K562 (cell line): ENCODE results near the gene NUP62. TPM values are rescaled to one million over a fixed set of nuclear protein-coding genes. Genes with fewer than 3 reads are reported as not detected.
A peak's percentile ranks its signal among the peaks of the same experiment; 100 is the strongest.

ENCODE experiments used
- ATF4 ChIP-seq: fragments of 450-650 bp; formaldehyde crosslinking; IDR thresholded peaks from 2 replicates; pipeline ENCODE4 v1.4.0; 2022; ENCODE audit warnings: mild to moderate bottlenecking, moderate library complexity
- BACH1 ChIP-seq: fragments of 200-800 bp; sonication (Bioruptor generic); IDR thresholded peaks from 2 replicates; pipeline ENCODE4 v1.6.1; 2016; ENCODE audit warnings: missing genetic modification characterization, missing compliant biosample characterization
- CBX3 ChIP-seq, 2 experiments: IDR thresholded peaks; 1 replicate in 1 of 2; 2 replicates in 1 of 2; pipeline ENCODE4 v1.6.1; 2012; ENCODE audit warnings: inconsistent platforms in 2 of 2, low read length in 2 of 2, borderline replicate concordance in 1 of 2, control low read depth in 1 of 2
- CCNT2 ChIP-seq: IDR thresholded peaks from 2 replicates; pipeline ENCODE4 v1.6.1; 2011; ENCODE audit warnings: borderline replicate concordance, low read depth, mild to moderate bottlenecking, moderate library complexity, mixed read lengths, low read length; ENCODE audit not compliant: insufficient read length; ENCODE audit errors: extremely low read depth
- CTBP1 ChIP-seq: fragments of 450-650 bp; IDR thresholded peaks from 2 replicates; pipeline ENCODE4 v1.6.1; 2016; ENCODE audit warnings: borderline replicate concordance
- CTCFL ChIP-seq: IDR thresholded peaks from 2 replicates; pipeline ENCODE4 v1.6.1; 2011; ENCODE audit warnings: borderline replicate concordance, low read depth, mild to moderate bottlenecking, moderate library complexity, low read length; ENCODE audit not compliant: insufficient read depth, poor library complexity, severe bottlenecking
- DPF2 ChIP-seq: fragments of 450-650 bp; IDR thresholded peaks from 2 replicates; pipeline ENCODE4 v1.6.1; 2016
- HDGF ChIP-seq: fragments of 450-650 bp; IDR thresholded peaks from 2 replicates; pipeline ENCODE4 v1.6.1; 2016
- MAZ ChIP-seq, 2 experiments: fragments of 450-650 bp in 1 of 2; sonication (generic) in 1 of 2; formaldehyde crosslinking; IDR thresholded peaks in 1 of 2; conservative IDR thresholded peaks in 1 of 2; 2 replicates each; pipeline versions ENCODE4 v1.4.0 to v1.5.0; 2020; ENCODE audit warnings: mild to moderate bottlenecking in 1 of 2, missing genetic modification reagents in 1 of 2
- NR2C1 ChIP-seq, 2 experiments: fragments of 450-650 bp; IDR thresholded peaks; 2 replicates each; pipeline ENCODE4 v1.6.1; 2017; ENCODE audit warnings: mild to moderate bottlenecking in 2 of 2, antibody characterized with exemption in 1 of 2, inconsistent platforms in 1 of 2, missing compliant biosample characterization in 1 of 2, missing genetic modification characterization in 1 of 2
- SMAD3 ChIP-seq: fragments of 450-650 bp; formaldehyde crosslinking; conservative IDR thresholded peaks from 2 replicates; pipeline ENCODE4 v1.4.0; 2020; ENCODE audit warnings: mild to moderate bottlenecking
- YY1 ChIP-seq, 3 experiments: IDR thresholded peaks; 2 replicates each; pipeline ENCODE4 v1.6.1; 2011; ENCODE audit warnings: low read length in 2 of 3, mild to moderate bottlenecking in 2 of 3, moderate library complexity in 2 of 3, borderline replicate concordance in 1 of 3, control low read depth in 1 of 3, low read depth in 1 of 3; ENCODE audit not compliant: insufficient read depth in 3 of 3, insufficient replicate concordance in 2 of 3, control insufficient read depth in 1 of 3, insufficient read length in 1 of 3; ENCODE audit errors: extremely low read depth in 1 of 3
- ZBTB26 ChIP-seq: fragments of 450-650 bp; formaldehyde crosslinking; IDR thresholded peaks from 2 replicates; pipeline ENCODE4 v1.4.0; 2022; ENCODE audit warnings: missing genetic modification characterization
- ZBTB9 ChIP-seq: fragments of 450-650 bp; formaldehyde crosslinking; IDR thresholded peaks from 2 replicates; pipeline ENCODE4 v1.4.0; 2020; ENCODE audit warnings: mild to moderate bottlenecking, moderate library complexity
- polyA plus RNA-seq, 8 experiments: library from polyadenylated mRNA; depleted of rRNA in 4 of 8; stranded (reverse) in 5 of 8; unstranded in 3 of 8; fragments of >200 nt; fragmentation: Nextera tagmentation in 2 of 8; fragmentation: Illumina TruSeq in 1 of 8; extraction: Ambion mirVana in 2 of 8; extraction: Trizol in 1 of 8; gene quantifications; 2 replicates each; pipeline versions ENCODE4 v1.2.1 to v1.2.3, GENCODE V29; 2011 to 2014; ENCODE audit warnings: inconsistent platforms in 1 of 8, missing spikeins in 1 of 8
- total RNA-seq, 7 experiments: library from RNA; depleted of rRNA in 6 of 7; stranded (reverse); fragments of >200 nt in 6 of 7; fragmentation: Illumina TruSeq in 2 of 7; extraction: Trizol in 2 of 7; gene quantifications; 2 replicates each; pipeline versions ENCODE4 v1.2.1 to v1.2.3, GENCODE V29; 2011 to 2021; ENCODE audit warnings: low replicate concordance in 1 of 7
- TF ChIP-seq, protein P1 (sequence below): fragments of 200-800 bp; sonication (Bioruptor generic); IDR thresholded peaks from 2 replicates; pipeline ENCODE4 v1.6.1; 2017; ENCODE audit warnings: missing genetic modification characterization, missing compliant biosample characterization

NUP62 gene
- total and polyA plus RNA-seq, 9 of the 15 experiments (the other 6 are each of a cell fraction or from before 2014, with no cell fraction given): 16.9 to 109 (median 66.0) TPM

- TF ChIP-seq, protein P1, sequence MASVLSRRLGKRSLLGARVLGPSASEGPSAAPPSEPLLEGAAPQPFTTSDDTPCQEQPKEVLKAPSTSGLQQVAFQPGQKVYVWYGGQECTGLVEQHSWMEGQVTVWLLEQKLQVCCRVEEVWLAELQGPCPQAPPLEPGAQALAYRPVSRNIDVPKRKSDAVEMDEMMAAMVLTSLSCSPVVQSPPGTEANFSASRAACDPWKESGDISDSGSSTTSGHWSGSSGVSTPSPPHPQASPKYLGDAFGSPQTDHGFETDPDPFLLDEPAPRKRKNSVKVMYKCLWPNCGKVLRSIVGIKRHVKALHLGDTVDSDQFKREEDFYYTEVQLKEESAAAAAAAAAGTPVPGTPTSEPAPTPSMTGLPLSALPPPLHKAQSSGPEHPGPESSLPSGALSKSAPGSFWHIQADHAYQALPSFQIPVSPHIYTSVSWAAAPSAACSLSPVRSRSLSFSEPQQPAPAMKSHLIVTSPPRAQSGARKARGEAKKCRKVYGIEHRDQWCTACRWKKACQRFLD (CRISPR knock-in tag): peak; percentile 5; the same call in 1 of the 2 replicates
- TF ChIP-seq MAZ (CRISPR knock-in tag; conservative IDR thresholded peaks at IDR 0.05 in 1 of 2, IDR thresholded peaks at IDR 0.05 in 1 of 2) (0 out of 4 replicates have a peak, but pooled peaks of 1 of the 2 experiments have one; percentile 55), CTCFL (no peak), YY1 (IDR thresholded peaks at IDR 0.05; ENCODE audit: borderline replicate concordance in 1 of 3, control insufficient read depth in 1 of 3, extremely low read depth in 1 of 3, insufficient read depth in 3 of 3, insufficient read length in 1 of 3, insufficient replicate concordance in 2 of 3, low read depth in 1 of 3, low read length in 2 of 3) (peak; percentile 52 to 88 (median 69)), NR2C1 (IDR thresholded peaks at IDR 0.05) (no peak), NR2C1 (tag; IDR thresholded peaks at IDR 0.05) (peak; percentile 56; the same call in 1 of the 2 replicates), SMAD3 (0 out of 2 replicates have a peak, but pooled peaks have one; percentile 12), BACH1 (peak; percentile 67; the same call in 1 of the 2 replicates), DPF2 (no peak), ZBTB26 (CRISPR knock-in tag) (0 out of 2 replicates have a peak, but pooled peaks have one; percentile 58), ZBTB9 (peak; percentile 90), CTBP1 (0 out of 2 replicates have a peak, but pooled peaks have one; percentile 32), CBX3 (IDR thresholded peaks at IDR 0.05; ENCODE audit: borderline replicate concordance in 1 of 2, low read length in 2 of 2) (no peak), ATF4 (peak; percentile 54; the same call in 1 of the 2 replicates), HDGF (0 out of 2 replicates have a peak, but pooled peaks have one; percentile 34), CCNT2 (no peak)
These were observed 1.6 kb downstream of the NUP62 start (continued) for GRCh38 chr19:49927526-49928264.
